Measurements from ENCODE around the gene NEB.
"Not testable (repeated sequence)": the region's sequence is repeated elsewhere in the genome, so short reads cannot be mapped to it uniquely, and the experiment has no call there.

The NEB gene

GRCh38 chr2:151761193-151761592, 26.9 kb upstream of the NEB start:
- H3K4me3 ChIP-seq (ENCODE audit: low read depth, low read length), result no peak overlapping the region
- no peak for DNase-seq (ENCODE audit: low read depth)

GRCh38 chr2:151760139-151760650, 25.9 kb upstream of the NEB start:
- DNase-seq (ENCODE audit: low read depth), result no peak
- H3K4me3 ChIP-seq (ENCODE audit: low read depth, low read length), result no peak overlapping the region

GRCh38 chr2:151758744-151759143, 24.5 kb upstream of the NEB start:
- DNase-seq (ENCODE audit: low read depth), result no peak
- no peak overlapping the region for H3K4me3 ChIP-seq (ENCODE audit: low read depth, low read length)

- H3K4me3 ChIP-seq (ENCODE audit: low read depth, low read length), result no peak overlapping the region
- DNase-seq (ENCODE audit: low read depth), result no peak
These were observed 23.6 kb upstream of the NEB start for GRCh38 chr2:151757861-151758260.

- no peak for DNase-seq (ENCODE audit: low read depth)
- H3K4me3 ChIP-seq (ENCODE audit: low read depth, low read length), result no peak overlapping the region
These were observed 22.5 kb upstream of the NEB start for GRCh38 chr2:151756820-151757219.

GRCh38 chr2:151754253-151754897, 20.1 kb upstream of the NEB start:
- no peak for DNase-seq (ENCODE audit: low read depth)
- no peak overlapping the region for H3K4me3 ChIP-seq (ENCODE audit: low read depth, low read length)

GRCh38 chr2:151753540-151753939, 19.3 kb upstream of the NEB start:
- H3K4me3 ChIP-seq (ENCODE audit: low read depth, low read length), result no peak overlapping the region
- no peak for DNase-seq (ENCODE audit: low read depth)

GRCh38 chr2:151745261-151745660, 11.0 kb upstream of the NEB start:
- not testable (repeated sequence) for H3K4me3 ChIP-seq (ENCODE audit: low read depth, low read length); DNase-seq (ENCODE audit: low read depth)

GRCh38 chr2:151730262-151730975, 3.9 kb downstream of the NEB start:
- peak; percentile 16 for DNase-seq (ENCODE audit: low read depth)
- H3K4me3 ChIP-seq (ENCODE audit: low read depth, low read length), result no peak overlapping the region

- DNase-seq (ENCODE audit: low read depth), result no peak
- no peak overlapping the region for H3K4me3 ChIP-seq (ENCODE audit: low read depth, low read length)
These were observed 4.4 kb downstream of the NEB start for GRCh38 chr2:151729837-151730236.

GRCh38 chr2:151729415-151729811, 4.9 kb downstream of the NEB start:
- no peak for DNase-seq (ENCODE audit: low read depth)
- H3K4me3 ChIP-seq (ENCODE audit: low read depth, low read length), result no peak overlapping the region

GRCh38 chr2:151728804-151729414, 5.4 kb downstream of the NEB start:
- H3K4me3 ChIP-seq (ENCODE audit: low read depth, low read length), result no peak overlapping the region
- no peak for DNase-seq (ENCODE audit: low read depth)

- H3K4me3 ChIP-seq (ENCODE audit: low read depth, low read length), result no peak overlapping the region
- DNase-seq (ENCODE audit: low read depth), result no peak
These were observed 6.4 kb downstream of the NEB start for GRCh38 chr2:151727593-151728552.

- no peak overlapping the region for H3K4me3 ChIP-seq (ENCODE audit: low read depth, low read length)
- DNase-seq (ENCODE audit: low read depth), result no peak
These were observed 13.1 kb downstream of the NEB start for GRCh38 chr2:151721161-151721560.

- no peak overlapping the region for H3K4me3 ChIP-seq (ENCODE audit: low read depth, low read length)
- no peak for DNase-seq (ENCODE audit: low read depth)
These were observed 13.8 kb downstream of the NEB start for GRCh38 chr2:151720521-151720920.

GRCh38 chr2:151718796-151719195, 15.5 kb downstream of the NEB start:
- no peak overlapping the region for H3K4me3 ChIP-seq (ENCODE audit: low read depth, low read length)
- DNase-seq (ENCODE audit: low read depth), result no peak

GRCh38 chr2:151718247-151718646, 16.0 kb downstream of the NEB start:
- no peak overlapping the region for H3K4me3 ChIP-seq (ENCODE audit: low read depth, low read length)
- DNase-seq (ENCODE audit: low read depth), result no peak

- H3K4me3 ChIP-seq (ENCODE audit: low read depth, low read length), result no peak overlapping the region
- no peak for DNase-seq (ENCODE audit: low read depth)
These were observed 17.6 kb downstream of the NEB start for GRCh38 chr2:151716721-151717120.

GRCh38 chr2:151713291-151713903, 20.9 kb downstream of the NEB start:
- DNase-seq (ENCODE audit: low read depth), result no peak
- H3K4me3 ChIP-seq (ENCODE audit: low read depth, low read length), result no peak overlapping the region

Measured in skeletal muscle cell (primary cell).